ENCODE results near the gene PRPF19. TPM values are rescaled to one million over a fixed set of nuclear protein-coding genes. Genes with fewer than 3 reads are reported as not detected.

The PRPF19 gene
- total RNA-seq, 1 donor = 53.1 TPM

DNA sequence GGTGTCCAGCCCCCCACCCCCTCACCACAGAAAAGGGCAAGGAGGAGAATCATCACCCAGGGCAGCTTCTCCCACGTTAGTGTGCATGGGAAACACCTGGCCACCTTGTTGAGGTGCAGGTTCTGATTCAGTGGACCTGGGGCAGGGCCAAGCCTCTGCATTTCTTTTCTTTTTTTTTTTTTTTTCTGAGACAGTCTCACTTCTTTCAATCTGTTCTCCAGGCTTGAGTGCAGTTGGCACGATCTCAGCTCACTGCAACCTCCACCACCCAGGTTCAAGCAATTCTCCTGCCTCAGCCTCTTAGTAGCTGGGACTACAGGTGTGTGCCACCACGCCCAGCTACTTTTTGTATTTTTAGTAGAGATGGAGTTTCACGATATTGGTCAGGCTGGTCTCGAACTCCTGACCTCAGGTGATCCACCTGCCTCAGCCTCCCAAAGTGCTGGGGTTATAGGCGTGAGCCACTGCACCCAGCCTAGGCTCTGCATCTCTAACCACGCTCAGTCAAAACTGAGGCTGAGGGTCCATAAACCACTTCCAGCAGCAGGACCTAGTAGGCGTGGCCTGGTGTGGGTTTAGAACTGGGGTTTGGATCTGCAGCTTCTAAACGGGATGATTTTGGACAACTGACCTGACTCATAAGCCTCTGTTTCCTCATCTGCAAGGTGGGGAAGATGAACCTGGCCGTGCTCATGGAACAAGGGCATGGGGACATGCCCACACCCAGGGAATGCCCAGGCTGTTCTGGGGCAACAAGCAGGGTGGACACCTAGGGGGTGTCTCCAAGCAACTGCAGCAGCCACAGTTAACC is 38.3 kb downstream of the PRPF19 start:
- no peak overlapping the region for H3K4me3 ChIP-seq (ENCODE audit: low read depth, low read length)
- DNase-seq (ENCODE audit: low read depth) = no peak
- TF ChIP-seq, protein P1, sequence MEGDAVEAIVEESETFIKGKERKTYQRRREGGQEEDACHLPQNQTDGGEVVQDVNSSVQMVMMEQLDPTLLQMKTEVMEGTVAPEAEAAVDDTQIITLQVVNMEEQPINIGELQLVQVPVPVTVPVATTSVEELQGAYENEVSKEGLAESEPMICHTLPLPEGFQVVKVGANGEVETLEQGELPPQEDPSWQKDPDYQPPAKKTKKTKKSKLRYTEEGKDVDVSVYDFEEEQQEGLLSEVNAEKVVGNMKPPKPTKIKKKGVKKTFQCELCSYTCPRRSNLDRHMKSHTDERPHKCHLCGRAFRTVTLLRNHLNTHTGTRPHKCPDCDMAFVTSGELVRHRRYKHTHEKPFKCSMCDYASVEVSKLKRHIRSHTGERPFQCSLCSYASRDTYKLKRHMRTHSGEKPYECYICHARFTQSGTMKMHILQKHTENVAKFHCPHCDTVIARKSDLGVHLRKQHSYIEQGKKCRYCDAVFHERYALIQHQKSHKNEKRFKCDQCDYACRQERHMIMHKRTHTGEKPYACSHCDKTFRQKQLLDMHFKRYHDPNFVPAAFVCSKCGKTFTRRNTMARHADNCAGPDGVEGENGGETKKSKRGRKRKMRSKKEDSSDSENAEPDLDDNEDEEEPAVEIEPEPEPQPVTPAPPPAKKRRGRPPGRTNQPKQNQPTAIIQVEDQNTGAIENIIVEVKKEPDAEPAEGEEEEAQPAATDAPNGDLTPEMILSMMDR (IDR thresholded peaks at IDR 0.05; ENCODE audit: insufficient read depth, low read length) = no peak

DNA sequence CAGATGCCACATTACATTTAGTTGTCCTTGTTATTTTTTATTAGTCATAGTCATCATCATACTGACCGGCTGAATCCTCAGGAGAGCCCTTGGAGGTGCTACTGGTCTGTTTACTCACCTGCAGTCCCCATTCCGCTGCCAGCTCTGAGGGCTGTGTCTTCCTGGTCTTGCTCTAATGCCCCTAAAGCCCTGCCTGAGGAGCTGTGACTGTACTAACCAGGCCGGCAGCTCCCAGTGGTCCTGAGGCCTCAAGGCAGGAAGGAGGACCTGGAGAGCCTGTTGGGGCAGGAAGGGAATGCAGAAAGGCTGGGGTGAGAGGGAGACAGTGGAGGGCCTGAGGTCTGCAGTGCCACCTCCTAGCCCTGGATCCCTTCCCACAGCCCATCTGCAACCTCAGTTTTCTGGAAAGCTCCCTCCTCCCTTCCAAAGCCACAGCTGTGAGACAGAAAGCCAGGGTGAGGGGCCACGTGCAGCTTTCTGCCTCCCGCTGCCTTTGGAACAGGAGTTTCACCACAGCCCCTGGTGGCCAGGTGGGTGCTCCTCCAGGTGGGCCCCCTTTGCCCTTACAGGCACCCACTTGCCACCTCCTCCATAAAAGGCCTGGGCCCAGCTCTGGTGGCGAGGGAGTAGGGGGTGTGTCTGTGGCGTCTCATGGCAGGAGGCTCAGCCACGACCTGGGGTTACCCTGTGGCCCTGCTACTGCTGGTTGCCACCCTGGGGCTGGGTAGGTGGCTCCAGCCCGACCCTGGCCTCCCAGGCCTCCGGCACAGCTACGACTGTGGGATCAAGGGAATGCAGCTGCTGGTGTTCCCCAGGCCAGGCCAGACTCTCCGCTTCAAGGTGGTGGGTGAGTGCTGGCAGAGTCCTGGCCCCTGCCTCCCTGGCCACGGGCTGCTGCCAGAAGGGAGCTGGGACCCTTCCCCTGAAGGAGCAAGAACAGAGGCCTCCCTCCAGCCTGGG is 39.2 kb downstream of the PRPF19 start, which contains the start of gene ZP1:
Gene ZP1, plus strand, starts transcription at position 632 of the 960 bp plus-strand sequence. Its CDS starts 20 bp downstream, at position 652.
- TF ChIP-seq, protein P1 (IDR thresholded peaks at IDR 0.05; ENCODE audit: insufficient read depth, low read length) = no peak
- no peak for DNase-seq (ENCODE audit: low read depth)
- no peak within 1 kb of the TSS for H3K4me3 ChIP-seq (ENCODE audit: low read depth, low read length)

DNA sequence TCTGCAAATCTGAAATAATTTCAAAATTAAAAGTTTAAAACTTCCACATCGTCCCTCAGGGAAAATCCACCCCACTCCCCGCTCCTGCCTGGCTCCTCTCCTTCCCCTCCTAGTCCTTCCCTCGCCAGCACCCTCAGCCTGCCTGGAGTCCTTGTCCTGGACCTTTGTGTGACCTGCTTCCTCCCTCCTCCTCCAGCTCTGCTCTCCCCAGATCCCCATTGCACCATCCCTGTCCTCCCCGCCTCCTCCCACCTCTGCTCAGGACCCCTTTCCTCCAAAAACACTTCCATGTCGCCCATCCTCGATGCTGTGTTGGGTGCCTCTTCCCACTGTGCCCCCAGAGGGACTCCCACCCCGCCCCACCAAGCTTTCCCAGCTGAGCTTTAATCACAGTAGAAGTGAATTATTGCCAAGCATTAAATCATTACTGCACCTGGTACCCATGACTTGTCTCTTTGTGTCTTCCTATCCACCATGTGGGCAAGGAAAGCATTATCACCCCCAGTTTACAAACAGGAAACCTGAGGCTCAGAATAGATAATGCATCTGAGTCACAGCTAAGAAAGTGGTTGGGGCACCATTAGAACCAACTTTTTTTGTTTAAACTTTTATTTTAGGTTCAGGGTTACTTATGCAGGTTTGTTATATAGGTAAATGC is 41.4 kb downstream of the PRPF19 start:
- TF ChIP-seq, protein P1 (IDR thresholded peaks at IDR 0.05; ENCODE audit: insufficient read depth, low read length) = no peak
- H3K4me3 ChIP-seq (ENCODE audit: low read depth, low read length) = no peak overlapping the region
- DNase-seq (ENCODE audit: low read depth) = no peak

DNA sequence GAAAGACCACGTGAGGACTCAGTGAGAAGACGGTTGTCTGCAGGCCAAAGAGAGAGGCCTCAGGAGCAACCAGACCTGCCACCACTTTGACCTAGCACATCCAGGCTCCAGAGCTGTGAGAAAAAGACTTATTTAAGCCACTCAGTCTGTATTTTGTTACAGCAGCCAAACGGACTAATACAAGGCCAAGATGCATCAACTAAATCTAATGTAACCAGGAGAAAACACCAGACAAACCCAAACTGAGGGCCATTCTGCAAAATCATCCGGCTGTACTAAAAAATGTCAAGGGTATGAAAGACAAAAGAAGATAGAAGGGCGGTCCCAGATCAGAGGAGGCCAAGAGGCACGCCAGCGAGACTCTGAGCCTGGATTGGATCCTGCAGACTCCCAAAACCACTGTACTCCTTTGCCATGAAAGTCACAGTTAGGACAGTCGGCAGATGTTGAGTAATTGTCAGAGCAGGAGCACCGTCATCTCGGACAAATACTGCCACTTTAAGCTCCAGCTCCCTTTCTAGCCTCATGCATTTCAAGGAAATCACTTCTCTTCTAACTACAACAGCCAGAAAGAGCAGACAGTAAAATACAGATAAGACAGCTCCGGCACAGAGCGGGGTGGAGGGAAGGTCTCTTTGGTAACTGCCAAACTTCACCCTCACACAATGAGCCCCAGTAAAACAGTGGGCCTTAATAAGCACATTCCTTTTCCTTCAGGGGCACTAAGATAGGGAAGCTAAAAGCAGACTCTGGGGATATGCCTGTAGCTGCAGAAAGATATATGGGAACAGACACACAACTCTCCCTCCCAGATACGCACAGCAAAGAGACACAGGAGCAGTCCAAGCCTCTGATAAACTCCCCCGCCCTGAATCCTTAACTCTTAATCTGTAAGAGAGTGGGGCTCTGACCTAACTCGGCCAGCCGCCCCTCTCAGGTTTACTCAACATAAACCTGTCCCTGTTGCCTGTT is 42.5 kb downstream of the PRPF19 start:
- TF ChIP-seq, protein P1 (IDR thresholded peaks at IDR 0.05; ENCODE audit: insufficient read depth, low read length) = no peak
- DNase-seq (ENCODE audit: low read depth) = no peak
- no peak overlapping the region for H3K4me3 ChIP-seq (ENCODE audit: low read depth, low read length)

DNA sequence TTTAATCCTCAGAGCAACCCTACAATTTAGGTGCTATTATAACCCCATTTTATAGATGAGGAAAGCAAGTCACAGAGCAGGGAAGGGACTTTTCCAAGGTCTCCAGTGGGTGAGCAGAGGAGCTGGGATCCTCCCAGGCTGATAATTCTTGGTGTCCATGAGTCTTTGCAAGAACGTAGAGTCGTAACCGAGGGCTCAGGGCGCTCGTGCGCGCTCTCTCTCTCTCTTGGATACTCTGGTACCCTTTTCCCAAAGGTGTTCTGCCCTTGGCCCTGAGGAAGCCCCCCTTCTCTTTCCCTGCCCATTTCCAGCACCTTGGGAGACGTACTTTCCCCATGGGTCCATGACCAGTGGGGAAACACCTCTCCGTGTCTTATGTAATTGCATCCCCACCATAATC is 44.2 kb downstream of the PRPF19 start:
- DNase-seq (ENCODE audit: low read depth) = no peak
- TF ChIP-seq, protein P1 (IDR thresholded peaks at IDR 0.05; ENCODE audit: insufficient read depth, low read length) = no peak
- H3K4me3 ChIP-seq (ENCODE audit: low read depth, low read length) = no peak overlapping the region
